ENCODE measurements around the gene PRM2.

Gene PRM2

GRCh38 chr16:11296706-11297491 lies 20.6 kb upstream of the PRM2 start:
- no peak for TF ChIP-seq TAF1 (IDR thresholded peaks at IDR 0.05; ENCODE audit: borderline replicate concordance, insufficient read depth, low read length)
- TF ChIP-seq POLR2AphosphoS5 (IDR thresholded peaks at IDR 0.05; ENCODE audit: low read depth, low read length): no peak
- no peak for TF ChIP-seq FOXP2 (optimal IDR thresholded peaks at IDR 0.05; ENCODE audit: borderline replicate concordance, extremely low read depth, extremely low read length, insufficient read depth)
- TF ChIP-seq SIN3A (IDR thresholded peaks at IDR 0.05; ENCODE audit: borderline replicate concordance, insufficient read depth, low read length): no peak
- TF ChIP-seq, protein P1, sequence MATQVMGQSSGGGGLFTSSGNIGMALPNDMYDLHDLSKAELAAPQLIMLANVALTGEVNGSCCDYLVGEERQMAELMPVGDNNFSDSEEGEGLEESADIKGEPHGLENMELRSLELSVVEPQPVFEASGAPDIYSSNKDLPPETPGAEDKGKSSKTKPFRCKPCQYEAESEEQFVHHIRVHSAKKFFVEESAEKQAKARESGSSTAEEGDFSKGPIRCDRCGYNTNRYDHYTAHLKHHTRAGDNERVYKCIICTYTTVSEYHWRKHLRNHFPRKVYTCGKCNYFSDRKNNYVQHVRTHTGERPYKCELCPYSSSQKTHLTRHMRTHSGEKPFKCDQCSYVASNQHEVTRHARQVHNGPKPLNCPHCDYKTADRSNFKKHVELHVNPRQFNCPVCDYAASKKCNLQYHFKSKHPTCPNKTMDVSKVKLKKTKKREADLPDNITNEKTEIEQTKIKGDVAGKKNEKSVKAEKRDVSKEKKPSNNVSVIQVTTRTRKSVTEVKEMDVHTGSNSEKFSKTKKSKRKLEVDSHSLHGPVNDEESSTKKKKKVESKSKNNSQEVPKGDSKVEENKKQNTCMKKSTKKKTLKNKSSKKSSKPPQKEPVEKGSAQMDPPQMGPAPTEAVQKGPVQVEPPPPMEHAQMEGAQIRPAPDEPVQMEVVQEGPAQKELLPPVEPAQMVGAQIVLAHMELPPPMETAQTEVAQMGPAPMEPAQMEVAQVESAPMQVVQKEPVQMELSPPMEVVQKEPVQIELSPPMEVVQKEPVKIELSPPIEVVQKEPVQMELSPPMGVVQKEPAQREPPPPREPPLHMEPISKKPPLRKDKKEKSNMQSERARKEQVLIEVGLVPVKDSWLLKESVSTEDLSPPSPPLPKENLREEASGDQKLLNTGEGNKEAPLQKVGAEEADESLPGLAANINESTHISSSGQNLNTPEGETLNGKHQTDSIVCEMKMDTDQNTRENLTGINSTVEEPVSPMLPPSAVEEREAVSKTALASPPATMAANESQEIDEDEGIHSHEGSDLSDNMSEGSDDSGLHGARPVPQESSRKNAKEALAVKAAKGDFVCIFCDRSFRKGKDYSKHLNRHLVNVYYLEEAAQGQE (IDR thresholded peaks at IDR 0.05; ENCODE audit: insufficient read depth in 1 of 2, low read depth in 2 of 2, low read length in 2 of 2): no peak

- TF ChIP-seq SIN3A (IDR thresholded peaks at IDR 0.05; ENCODE audit: borderline replicate concordance, insufficient read depth, low read length) (no peak), TAF1 (IDR thresholded peaks at IDR 0.05; ENCODE audit: borderline replicate concordance, insufficient read depth, low read length) (no peak), FOXP2 (optimal IDR thresholded peaks at IDR 0.05; ENCODE audit: borderline replicate concordance, extremely low read depth, extremely low read length, insufficient read depth) (no peak), POLR2AphosphoS5 (IDR thresholded peaks at IDR 0.05; ENCODE audit: low read depth, low read length) (no peak)
- TF ChIP-seq, protein P1 (IDR thresholded peaks at IDR 0.05; ENCODE audit: insufficient read depth in 1 of 2, low read depth in 2 of 2, low read length in 2 of 2): no peak
Observed at GRCh38 chr16:11296351-11296705, 20.0 kb upstream of the PRM2 start.

- no peak for TF ChIP-seq FOXP2 (optimal IDR thresholded peaks at IDR 0.05; ENCODE audit: borderline replicate concordance, extremely low read depth, extremely low read length, insufficient read depth)
- TF ChIP-seq, protein P1 (IDR thresholded peaks at IDR 0.05; ENCODE audit: insufficient read depth in 1 of 2, low read depth in 2 of 2, low read length in 2 of 2): no peak
- TF ChIP-seq POLR2AphosphoS5 (IDR thresholded peaks at IDR 0.05; ENCODE audit: low read depth, low read length): no peak
Observed at GRCh38 chr16:11295672-11296071, 19.4 kb upstream of the PRM2 start.

DNA sequence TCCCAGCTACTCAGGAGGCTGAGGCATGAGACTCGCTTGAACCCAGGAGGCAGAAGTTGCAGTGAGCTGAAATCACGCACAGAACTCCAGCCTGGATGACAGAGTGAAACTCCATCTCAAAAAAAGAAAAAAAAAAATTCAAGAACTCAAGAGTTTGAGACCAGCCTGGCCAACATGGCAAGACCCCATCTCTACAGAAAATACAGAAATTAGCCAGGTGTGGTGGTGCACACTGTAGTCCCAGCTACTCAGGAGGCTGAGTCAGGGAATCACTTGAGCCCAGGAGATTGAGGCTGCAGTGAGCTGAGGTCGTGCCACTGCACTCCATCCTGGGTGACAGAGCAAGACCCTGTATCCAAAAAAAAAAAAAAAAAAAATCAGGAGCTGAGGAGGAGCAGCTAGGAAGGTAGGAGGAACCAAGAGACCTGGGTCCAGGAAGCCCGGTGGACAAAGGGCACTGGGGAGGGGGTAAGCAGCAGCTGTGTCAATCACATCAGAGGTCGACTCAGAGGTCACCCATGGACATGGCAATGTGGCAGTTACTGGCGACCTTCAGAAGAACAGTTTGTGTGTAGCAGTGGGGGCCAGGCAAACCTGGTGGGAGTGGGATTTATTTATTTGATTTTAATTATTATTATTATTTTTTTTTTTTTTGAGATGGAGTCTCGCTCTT lies 15.9 kb upstream of the PRM2 start:
- TF ChIP-seq, protein P1 (IDR thresholded peaks at IDR 0.05; ENCODE audit: insufficient read depth in 1 of 2, low read depth in 2 of 2, low read length in 2 of 2): no peak
- TF ChIP-seq TAF1 (IDR thresholded peaks at IDR 0.05; ENCODE audit: borderline replicate concordance, insufficient read depth, low read length): no peak
- TF ChIP-seq FOXP2 (optimal IDR thresholded peaks at IDR 0.05; ENCODE audit: borderline replicate concordance, extremely low read depth, extremely low read length, insufficient read depth): no peak
- TF ChIP-seq SIN3A (IDR thresholded peaks at IDR 0.05; ENCODE audit: borderline replicate concordance, insufficient read depth, low read length): no peak
- no peak for TF ChIP-seq POLR2AphosphoS5 (IDR thresholded peaks at IDR 0.05; ENCODE audit: low read depth, low read length)

Data from PFSK-1 (cell line).